Endothelial cell of umbilical vein (primary cell): ENCODE measurements around the gene ARHGEF39. TPM values are rescaled to one million over a fixed set of nuclear protein-coding genes. Genes with fewer than 3 reads are reported as not detected.

Source experiments
- BruUV-seq: library from RNA; stranded (reverse); fragments of 400-500 nt; replicated peaks from 2 replicates; lab custom pipeline; 2021; lab: Mats Ljungman, UMichigan
- CTCF ChIA-PET: fragments of 300-600, 350-600 bp; sonication (Branson Sonifier 250); formaldehyde crosslinking; loops from one replicate; lab custom pipeline; 2021; ENCODE audit warnings: antibody characterized with exemption, inconsistent platforms; lab: Charles Lee
- POLR2A ChIA-PET: fragments of 300-600, 350-600 bp; sonication (Branson Sonifier 250); formaldehyde crosslinking; loops from one replicate; lab custom pipeline; 2021; ENCODE audit warnings: antibody characterized with exemption, inconsistent platforms; lab: Charles Lee
- DNase-seq: peaks from one replicate; pipeline ENCODE4 v3.0.0-alpha.2; 2011; ENCODE audit warnings: low read depth, low spot score
- FAIRE-seq: peaks from 2 replicates; lab custom pipeline; 2011; peaks lifted over from hg19 to GRCh38; lab: Jason Lieb, UNC
- H2AFZ ChIP-seq: 2 replicates; pipeline ENCODE4 v1.6.0; 2012; ENCODE audit warnings: low read depth, low read length, control low read depth, inconsistent platforms
- H3K27ac ChIP-seq: 2 replicates; pipeline ENCODE4 v1.5.1; 2011; ENCODE audit warnings: low read depth, mild to moderate bottlenecking, control low read depth, low read length, moderate library complexity; ENCODE audit not compliant: insufficient read depth
- H3K27me3 ChIP-seq, 2 experiments: 2 replicates each; pipeline versions ENCODE4 v1.6.0 to v1.6.1; 2011; ENCODE audit warnings: low read length in 2 of 2, mixed read lengths in 1 of 2; ENCODE audit not compliant: control insufficient read depth in 2 of 2, insufficient read depth in 2 of 2
- H3K36me3 ChIP-seq, 2 experiments: 2 replicates in 1 of 2; 3 replicates in 1 of 2; pipeline ENCODE4 v1.5.1; 2011; ENCODE audit warnings: low read length in 2 of 2, mild to moderate bottlenecking in 1 of 2, moderate library complexity in 1 of 2; ENCODE audit not compliant: control insufficient read depth in 2 of 2, insufficient read depth in 2 of 2; ENCODE audit errors: extremely low read depth in 1 of 2
- H3K4me1 ChIP-seq: 3 replicates; pipeline ENCODE4 v1.5.1; 2011; ENCODE audit warnings: mild to moderate bottlenecking, low read length; ENCODE audit not compliant: control insufficient read depth, insufficient read depth; ENCODE audit errors: extremely low read depth
- H3K4me2 ChIP-seq: 2 replicates; pipeline ENCODE4 v1.6.1; 2011; ENCODE audit warnings: low read length, control low read depth, mixed read lengths; ENCODE audit not compliant: insufficient read depth
- H3K4me3 ChIP-seq, 3 experiments: fragments of 200-600 bp in 1 of 3; sonication (generic), shearing (Covaris generic) in 1 of 3; replicated peaks in 1 of 3; 2 replicates each; pipeline ENCODE4 v1.5.1; 2011 to 2016; ENCODE audit warnings: control low read depth in 3 of 3, low read length in 3 of 3, mild to moderate bottlenecking in 2 of 3, inconsistent platforms in 1 of 3, low read depth in 1 of 3, moderate library complexity in 1 of 3; ENCODE audit not compliant: insufficient read depth in 1 of 3
- H3K79me2 ChIP-seq: 2 replicates; pipeline ENCODE4 v1.6.0; 2012; ENCODE audit warnings: low read length, inconsistent platforms; ENCODE audit not compliant: control insufficient read depth, insufficient read depth
- H3K9ac ChIP-seq: replicated peaks from 2 replicates; pipeline ENCODE3; 2011; ENCODE audit warnings: low read length, control low read depth; ENCODE audit not compliant: insufficient read depth; ENCODE audit errors: extremely low read depth
- H3K9me1 ChIP-seq: replicated peaks from 3 replicates; pipeline ENCODE4 v1.6.0; 2011; ENCODE audit warnings: mild to moderate bottlenecking, low read length; ENCODE audit not compliant: control insufficient read depth, insufficient read depth; ENCODE audit errors: extremely low read depth
- H3K9me3 ChIP-seq: replicated peaks from 2 replicates; pipeline ENCODE4 v1.5.1; 2012; ENCODE audit warnings: low read length, inconsistent platforms; ENCODE audit not compliant: control insufficient read depth, insufficient read depth
- H4K20me1 ChIP-seq: replicated peaks from 2 replicates; pipeline ENCODE3; 2011; ENCODE audit warnings: mild to moderate bottlenecking, low read length; ENCODE audit not compliant: control insufficient read depth, insufficient read depth; ENCODE audit errors: extremely low read depth
- CTCF ChIP-seq, 2 donors: IDR thresholded peaks; 1 replicate in 1 of 2; 2 replicates in 1 of 2; pipeline ENCODE4 v1.5.1; 2011; ENCODE audit warnings: low read length in 2 of 2, mild to moderate bottlenecking in 2 of 2, moderate library complexity in 2 of 2, control low read depth in 1 of 2, inconsistent platforms in 1 of 2, low read depth in 1 of 2; ENCODE audit not compliant: insufficient read depth in 1 of 2; ENCODE audit errors: extremely low read depth in 1 of 2
- EZH2 ChIP-seq: IDR thresholded peaks from 2 replicates; pipeline ENCODE4 v1.6.1; 2012; ENCODE audit warnings: borderline replicate concordance, low read depth, mild to moderate bottlenecking, moderate library complexity, low read length, inconsistent platforms; ENCODE audit not compliant: severe bottlenecking
- FOS ChIP-seq: IDR thresholded peaks from 2 replicates; pipeline ENCODE4 v1.6.1; 2011; ENCODE audit warnings: mild to moderate bottlenecking, low read length, moderate library complexity, borderline replicate concordance; ENCODE audit not compliant: insufficient read depth
- GATA2 ChIP-seq: IDR thresholded peaks from 2 replicates; pipeline ENCODE4 v1.7.0; 2011; ENCODE audit warnings: low read depth, mild to moderate bottlenecking, moderate library complexity, mixed read lengths, low read length; ENCODE audit not compliant: insufficient read length, insufficient read depth
- JUN ChIP-seq: IDR thresholded peaks from 2 replicates; pipeline ENCODE4 v1.6.1; 2011; ENCODE audit warnings: borderline replicate concordance, low read depth; ENCODE audit not compliant: insufficient read length, insufficient read depth
- MAX ChIP-seq: IDR thresholded peaks from 2 replicates; pipeline ENCODE4 v1.6.1; 2011; ENCODE audit not compliant: insufficient read depth, insufficient read length
- MYC ChIP-seq: IDR thresholded peaks from one replicate; pipeline ENCODE4 v1.6.1; 2011; ENCODE audit warnings: mild to moderate bottlenecking, low read depth, low read length
- POLR2A ChIP-seq: IDR thresholded peaks from 2 replicates; pipeline ENCODE4 v1.6.1; 2012; ENCODE audit warnings: low read depth, mild to moderate bottlenecking, control low read depth, low read length
- POLR2AphosphoS5 ChIP-seq: IDR thresholded peaks from 2 replicates; pipeline ENCODE4 v1.6.1; 2012; ENCODE audit warnings: low read depth, mild to moderate bottlenecking, control low read depth, low read length, moderate library complexity; ENCODE audit not compliant: insufficient read depth
- dilution Hi-C: fragments of 300-500 bp; cut with MboI; formaldehyde crosslinking; loops from one replicate; pipeline ENCODE4 v1.15.0; 2019; ENCODE audit warnings: low sequenced_read_pairs; ENCODE audit not compliant: extremely low pct_ligation_motif_present
- intact Hi-C: fragments of 100-400 bp; cut with micrococcal nuclease; formaldehyde crosslinking; loops from one replicate; pipeline ENCODE4 v1.10.0; 2022
- polyA plus RNA-seq, 4 experiments: library from polyadenylated mRNA; depleted of rRNA in 3 of 4; stranded (reverse) in 3 of 4; unstranded in 1 of 4; fragments of >200 nt; gene quantifications; 2 replicates each; pipeline versions ENCODE4 v1.2.1 to v1.2.3, GENCODE V29; 2011 to 2012; ENCODE audit warnings: missing spikeins in 1 of 4
- total RNA-seq: library from RNA; stranded (reverse); gene quantifications from 2 replicates; pipeline ENCODE4 v1.2.3, GENCODE V29; 2021

The ARHGEF39 gene
- total and polyA plus RNA-seq, 2 donors (not counting 3 experiments of a cell fraction or from before 2014, with no cell fraction given), result 4.7 to 6.5 TPM

GRCh38 chr9:35660966-35661415 is 4.0 kb downstream of the ARHGEF39 start:
- no peak overlapping the region for H3K27ac ChIP-seq
- peaks cover 4% of the 10 kb centered on the region for H3K79me2 ChIP-seq
- H4K20me1 ChIP-seq, result no peaks in the 10 kb centered on the region
- no peaks in the 10 kb centered on the region for H3K9me1 ChIP-seq
- no peak overlapping the region for H3K9ac ChIP-seq
- no peaks in the 10 kb centered on the region for H3K9me3 ChIP-seq
- TF ChIP-seq POLR2A (no peak), MAX (no peak), GATA2 (no peak), POLR2AphosphoS5 (no peak), CTCF (IDR thresholded peaks at IDR 0.05; ENCODE audit: extremely low read depth in 1 of 2, insufficient read depth in 1 of 2, low read depth in 1 of 2, low read length in 2 of 2) (no peak), FOS (no peak), JUN (no peak), EZH2 (no peak), MYC (no peak)
- peaks cover 27% of the 10 kb centered on the region for H3K4me1 ChIP-seq
- ChIA-PET POLR2A (interaction anchor here (1.2 kb wide), 1 partner anchor 29 kb away, joined by 4 read pairs; no protein-coding TSS in a partner anchor), CTCF (interaction anchor here (0.8 to 10.0 kb wide), 8 partner anchors 12 to 67 kb away, joined by 3 to 227 read pairs (median 4); partner anchors contain the start of gene TPM2)
- FAIRE-seq, result no peak
- BruUV-seq, result no TSS peak
- no peaks in the 10 kb centered on the region for H3K27me3 ChIP-seq
- H3K36me3 ChIP-seq, result peaks cover 0 to 8% of the 10 kb centered on the region in 2 experiments
- H3K4me3 ChIP-seq, result no peak overlapping the region
- no peak overlapping the region for H2AFZ ChIP-seq
- no peak overlapping the region for H3K4me2 ChIP-seq
- dilution Hi-C loops (no loop called here), intact Hi-C loops (no loop called here)
- DNase-seq, result no peak
